GM21526 (cell line): ENCODE results near the gene LCNL1.
"Not testable (repeated sequence)": the region's sequence is repeated elsewhere in the genome, so short reads cannot be mapped to it uniquely, and the experiment has no call there.

Experiments
- ATAC-seq: cut with Tn5 transposase; IDR thresholded peaks from one replicate; pipeline ENCODE4 v1.9.1; 2021; ENCODE audit warnings: moderate library complexity; ENCODE audit not compliant: unreplicated experiment, low FRiP score

LCNL1 gene

GRCh38 chr9:137021568-137021978 is 38.8 kb downstream of the LCNL1 start:
- no peak for ATAC-seq

- ATAC-seq, result no peak
Observed at GRCh38 chr9:137021979-137022661, 39.3 kb downstream of the LCNL1 start.

- no peak for ATAC-seq
Observed at GRCh38 chr9:137022662-137023008, 39.8 kb downstream of the LCNL1 start.

GRCh38 chr9:137023157-137023556 is 40.4 kb downstream of the LCNL1 start:
- no peak for ATAC-seq

GRCh38 chr9:137023583-137023991 is 40.8 kb downstream of the LCNL1 start:
- ATAC-seq, result no peak

- no peak for ATAC-seq
Observed at GRCh38 chr9:137025517-137025966, 42.7 kb downstream of the LCNL1 start.

- no peak for ATAC-seq
Observed at GRCh38 chr9:137026384-137026783, 43.6 kb downstream of the LCNL1 start.

- ATAC-seq, result no peak
Observed at GRCh38 chr9:137026828-137027227, 44.0 kb downstream of the LCNL1 start.

GRCh38 chr9:137027369-137028262 is 44.8 kb downstream of the LCNL1 start, which contains the start of gene ABCA2:
Gene ABCA2, minus strand, starts transcription at chr9:137028237. Its CDS starts 97 bp downstream, at chr9:137028140.
- no peak for ATAC-seq

GRCh38 chr9:137028263-137029057 is 45.7 kb downstream of the LCNL1 start:
- no peak for ATAC-seq

GRCh38 chr9:137029058-137029936 is 46.5 kb downstream of the LCNL1 start:
- ATAC-seq, result no peak

- ATAC-seq, result no peak
Observed at GRCh38 chr9:137030006-137030405, 47.2 kb downstream of the LCNL1 start.

GRCh38 chr9:137030538-137031527 is 48.0 kb downstream of the LCNL1 start:
- no peak for ATAC-seq

- ATAC-seq, result no peak
Observed at GRCh38 chr9:137031904-137032640, 49.3 kb downstream of the LCNL1 start, which contains the start of gene FUT7. Gene FUT7, minus strand, starts transcription at chr9:137032088. Its CDS starts 97 bp downstream, at chr9:137031991.

GRCh38 chr9:137032858-137033257 is 50.1 kb downstream of the LCNL1 start:
- no peak for ATAC-seq

GRCh38 chr9:137033481-137033880 is 50.7 kb downstream of the LCNL1 start:
- ATAC-seq, result not testable (repeated sequence)

GRCh38 chr9:137034039-137034708 is 51.4 kb downstream of the LCNL1 start:
- no peak for ATAC-seq
